Neural cell (in vitro differentiated cells): ENCODE measurements around the gene MARVELD3. TPM values are rescaled to one million over a fixed set of nuclear protein-coding genes. Genes with fewer than 3 reads are reported as not detected.
"Not testable (repeated sequence)": the region's sequence is repeated elsewhere in the genome, so short reads cannot be mapped to it uniquely, and the experiment has no call there.

Experiments used
- H2AFZ ChIP-seq: fragments of 200-600, 300-800 bp; sonication (generic), shearing (Covaris generic); 2 replicates; pipeline ENCODE4 v1.6.0; 2014; ENCODE audit warnings: low read depth, mild to moderate bottlenecking, antibody characterized with exemption, low read length, moderate library complexity
- H3F3A ChIP-seq: fragments of 200-600 bp; shearing (Covaris generic); 2 replicates; pipeline ENCODE4 v1.6.1; 2016; ENCODE audit warnings: mild to moderate bottlenecking, moderate library complexity, mixed read lengths, antibody characterized with exemption, low read length; ENCODE audit not compliant: insufficient read depth, poor library complexity, severe bottlenecking
- H3K27ac ChIP-seq: fragments of 200-600, 300-800 bp; sonication (generic), shearing (Covaris generic); 2 replicates; pipeline ENCODE4 v1.5.1; 2014; ENCODE audit warnings: mild to moderate bottlenecking, low read length, moderate library complexity
- H3K27me3 ChIP-seq: fragments of 300-800, 200-600 bp; sonication (generic), shearing (Covaris generic); 2 replicates; pipeline ENCODE4 v1.6.0; 2014; ENCODE audit warnings: mild to moderate bottlenecking, low read depth, low read length, moderate library complexity; ENCODE audit not compliant: insufficient read depth
- H3K36me3 ChIP-seq: fragments of 300-800, 200-600 bp; sonication (generic), shearing (Covaris generic); 2 replicates; pipeline ENCODE4 v1.5.1; 2014; ENCODE audit warnings: mild to moderate bottlenecking, antibody characterized with exemption, low read length, moderate library complexity; ENCODE audit not compliant: insufficient read depth
- H3K4me2 ChIP-seq: fragments of 300-800, 200-600 bp; sonication (generic), shearing (Covaris generic); 2 replicates; pipeline ENCODE4 v1.6.0; 2014; ENCODE audit warnings: mild to moderate bottlenecking, low read length
- H3K4me3 ChIP-seq: fragments of 300-800, 200-600 bp; sonication (generic), shearing (Covaris generic); 2 replicates; pipeline ENCODE4 v1.5.1; 2014; ENCODE audit warnings: mild to moderate bottlenecking, low read length, moderate library complexity
- H3K79me2 ChIP-seq: fragments of 200-600 bp; shearing (Covaris generic); replicated peaks from 2 replicates; pipeline ENCODE4 v1.6.0; 2014; ENCODE audit warnings: mild to moderate bottlenecking, low read length, moderate library complexity; ENCODE audit not compliant: insufficient read depth
- H3K9ac ChIP-seq: fragments of 300-800, 200-600 bp; sonication (generic), shearing (Covaris generic); 2 replicates; pipeline ENCODE4 v1.6.1; 2016; ENCODE audit warnings: mild to moderate bottlenecking, low read length, mixed read lengths
- H3K9me2 ChIP-seq: fragments of 200-600 bp; shearing (Covaris generic); 2 replicates; pipeline ENCODE4 v1.6.1; 2016; ENCODE audit warnings: mild to moderate bottlenecking, low read length, mixed read lengths; ENCODE audit not compliant: insufficient read depth
- H3K9me3 ChIP-seq: fragments of 200-600, 300-800 bp; sonication (generic), shearing (Covaris generic); 2 replicates; pipeline ENCODE4 v1.6.1; 2016; ENCODE audit warnings: mild to moderate bottlenecking, mixed run types, low read length, moderate library complexity, mixed read lengths
- H4K20me1 ChIP-seq: fragments of 200-600 bp; shearing (Covaris generic); 2 replicates; pipeline ENCODE4 v1.6.1; 2016; ENCODE audit warnings: mild to moderate bottlenecking, mixed run types; ENCODE audit not compliant: insufficient read depth
- EP300 ChIP-seq: fragments of 450-650 bp; conservative IDR thresholded peaks from 2 replicates; pipeline ENCODE4 v1.6.1; 2014; ENCODE audit warnings: antibody characterized with exemption, mild to moderate bottlenecking, moderate library complexity; ENCODE audit not compliant: poor library complexity, severe bottlenecking
- EZH2 ChIP-seq: fragments of 200-600, 300-800 bp; shearing (Covaris generic), sonication (generic); IDR thresholded peaks from 2 replicates; pipeline ENCODE4 v1.6.1; 2014; ENCODE audit warnings: antibody characterized with exemption, low read length, borderline replicate concordance, mild to moderate bottlenecking; ENCODE audit not compliant: insufficient read depth, poor library complexity, severe bottlenecking
- MXI1 ChIP-seq: fragments of 450-650 bp; conservative IDR thresholded peaks from 2 replicates; pipeline ENCODE4 v1.6.1; 2014; ENCODE audit warnings: antibody characterized with exemption, mild to moderate bottlenecking; ENCODE audit not compliant: poor library complexity, severe bottlenecking
- POLR2AphosphoS5 ChIP-seq: IDR thresholded peaks from 2 replicates; pipeline ENCODE4 v1.6.1; 2012
- RAD21 ChIP-seq: fragments of 450-650 bp; conservative IDR thresholded peaks from 2 replicates; pipeline ENCODE4 v1.6.1; 2014; ENCODE audit warnings: antibody characterized with exemption, mild to moderate bottlenecking, moderate library complexity
- REST ChIP-seq: IDR thresholded peaks from 2 replicates; pipeline ENCODE4 v1.6.1; 2012; ENCODE audit warnings: borderline replicate concordance
- SMC3 ChIP-seq: fragments of 450-650 bp; conservative IDR thresholded peaks from 2 replicates; pipeline ENCODE4 v1.6.1; 2014; ENCODE audit warnings: antibody characterized with exemption, mild to moderate bottlenecking, moderate library complexity; ENCODE audit not compliant: poor library complexity
- TAF1 ChIP-seq: IDR thresholded peaks from 2 replicates; pipeline ENCODE4 v1.6.1; 2012; ENCODE audit warnings: low read depth
- polyA plus RNA-seq: library from polyadenylated mRNA; depleted of rRNA; stranded (reverse); fragments of >200 nt; gene quantifications from 2 replicates; pipeline ENCODE4 v1.2.3, GENCODE V29; 2014
- TF ChIP-seq, protein P1 (sequence below): fragments of 450-650 bp; IDR thresholded peaks from 2 replicates; pipeline ENCODE4 v1.5.1; 2014; ENCODE audit warnings: antibody characterized with exemption, mild to moderate bottlenecking, moderate library complexity; ENCODE audit not compliant: poor library complexity, severe bottlenecking

MARVELD3 gene
- polyA plus RNA-seq, 1 donor from 2014 or later, result not detected

DNA sequence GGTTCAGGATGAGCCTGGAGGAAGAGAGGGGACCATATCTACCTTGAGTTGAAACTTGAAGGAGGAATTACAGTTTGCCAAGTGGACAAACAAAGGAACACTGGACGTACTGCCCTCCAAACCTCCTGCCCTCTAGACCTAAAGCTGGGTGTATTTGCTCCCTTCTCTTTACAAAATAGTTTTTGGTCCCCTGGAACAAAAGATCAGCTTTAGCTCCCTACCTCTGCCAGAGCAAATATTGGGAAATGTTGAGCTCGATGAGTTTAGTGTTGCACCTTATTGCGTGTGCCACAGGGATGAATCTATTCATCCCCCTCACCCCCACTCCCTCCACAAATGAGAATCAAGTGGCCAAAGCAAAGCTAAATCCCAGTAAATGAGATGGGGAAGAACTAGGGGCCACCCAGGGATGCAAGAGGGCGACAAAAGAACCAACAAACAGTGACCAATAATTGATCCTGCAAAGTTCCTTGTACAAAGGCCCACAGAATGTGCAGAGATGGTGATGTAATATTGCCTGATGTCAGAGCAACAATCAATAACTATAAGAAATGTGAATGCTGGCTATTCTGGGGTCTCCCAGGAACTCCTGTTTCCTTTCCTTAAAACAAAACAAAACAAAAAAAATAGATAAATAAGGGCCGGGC, 31.9 kb upstream of the MARVELD3 start:
- Histone ChIP-seq H3K79me2 (no peaks in the 10 kb centered on the region), H3K4me3 (no peak overlapping the region), H3K27ac (no peak overlapping the region), H3K4me2 (no peak overlapping the region), H3F3A (no peaks in the 10 kb centered on the region), H3K9ac (no peak overlapping the region), H3K9me2 (no peaks in the 10 kb centered on the region), H4K20me1 (no peaks in the 10 kb centered on the region), H3K27me3 (no peaks in the 10 kb centered on the region), H3K36me3 (no peaks in the 10 kb centered on the region), H3K9me3 (no peaks in the 10 kb centered on the region), H2AFZ (no peak overlapping the region)
- TF ChIP-seq REST (no peak), MXI1 (no peak), EZH2 (no peak), SMC3 (no peak), RAD21 (no peak), EP300 (no peak), TAF1 (no peak), POLR2AphosphoS5 (no peak)
- TF ChIP-seq, protein P1, sequence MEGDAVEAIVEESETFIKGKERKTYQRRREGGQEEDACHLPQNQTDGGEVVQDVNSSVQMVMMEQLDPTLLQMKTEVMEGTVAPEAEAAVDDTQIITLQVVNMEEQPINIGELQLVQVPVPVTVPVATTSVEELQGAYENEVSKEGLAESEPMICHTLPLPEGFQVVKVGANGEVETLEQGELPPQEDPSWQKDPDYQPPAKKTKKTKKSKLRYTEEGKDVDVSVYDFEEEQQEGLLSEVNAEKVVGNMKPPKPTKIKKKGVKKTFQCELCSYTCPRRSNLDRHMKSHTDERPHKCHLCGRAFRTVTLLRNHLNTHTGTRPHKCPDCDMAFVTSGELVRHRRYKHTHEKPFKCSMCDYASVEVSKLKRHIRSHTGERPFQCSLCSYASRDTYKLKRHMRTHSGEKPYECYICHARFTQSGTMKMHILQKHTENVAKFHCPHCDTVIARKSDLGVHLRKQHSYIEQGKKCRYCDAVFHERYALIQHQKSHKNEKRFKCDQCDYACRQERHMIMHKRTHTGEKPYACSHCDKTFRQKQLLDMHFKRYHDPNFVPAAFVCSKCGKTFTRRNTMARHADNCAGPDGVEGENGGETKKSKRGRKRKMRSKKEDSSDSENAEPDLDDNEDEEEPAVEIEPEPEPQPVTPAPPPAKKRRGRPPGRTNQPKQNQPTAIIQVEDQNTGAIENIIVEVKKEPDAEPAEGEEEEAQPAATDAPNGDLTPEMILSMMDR, result no peak

DNA sequence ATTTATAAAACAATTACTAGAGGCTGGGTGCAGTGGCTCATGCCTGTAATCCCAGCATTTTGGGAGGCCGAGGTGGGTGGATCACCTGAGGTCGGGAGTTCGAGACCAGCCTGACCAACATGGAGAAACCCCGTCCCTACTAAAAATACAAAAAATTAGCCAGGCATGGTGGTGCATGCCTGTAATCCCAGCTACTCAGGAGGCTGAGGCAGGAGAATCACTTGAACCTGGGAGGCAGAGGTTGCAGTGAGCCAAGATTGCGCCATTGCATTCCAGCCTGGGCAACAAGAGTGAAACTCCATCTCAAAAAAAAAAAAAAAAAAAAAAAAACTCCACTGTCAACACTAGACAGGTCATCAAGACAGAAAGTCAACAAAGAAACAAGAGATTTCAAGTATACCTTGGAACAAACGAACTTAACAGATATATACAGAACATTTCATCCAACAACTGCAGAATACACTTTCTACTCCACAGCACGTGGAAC, 30.6 kb upstream of the MARVELD3 start:
- not testable (repeated sequence) for H3K9me2 ChIP-seq, H3K4me2 ChIP-seq, H4K20me1 ChIP-seq, H3F3A ChIP-seq, H2AFZ ChIP-seq, H3K79me2 ChIP-seq, H3K27me3 ChIP-seq, H3K27ac ChIP-seq, H3K9ac ChIP-seq, H3K36me3 ChIP-seq, H3K4me3 ChIP-seq, H3K9me3 ChIP-seq

DNA sequence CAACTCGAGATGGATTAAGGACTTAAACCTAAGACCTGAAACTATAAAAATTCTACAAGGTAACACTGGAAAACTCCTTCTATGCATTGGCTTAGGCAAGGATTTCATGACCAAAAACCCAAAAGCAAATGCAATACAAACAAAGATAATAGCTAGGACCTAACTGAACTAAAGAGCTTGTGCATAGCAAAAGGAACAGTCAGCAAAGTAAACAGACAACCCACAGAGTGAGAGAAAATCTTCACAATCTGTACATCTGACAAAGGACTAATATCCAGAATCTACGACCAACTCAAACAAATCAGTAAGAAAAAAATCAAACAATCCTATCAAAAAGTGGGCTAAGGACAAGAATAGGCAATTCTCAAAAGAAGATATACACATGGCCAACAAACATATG, 27.6 kb upstream of the MARVELD3 start:
- not testable (repeated sequence) for H4K20me1 ChIP-seq, H3K36me3 ChIP-seq, H3K27me3 ChIP-seq, H2AFZ ChIP-seq, H3K4me3 ChIP-seq, H3K9me3 ChIP-seq, H3K4me2 ChIP-seq, H3K9me2 ChIP-seq, H3F3A ChIP-seq, H3K9ac ChIP-seq, H3K79me2 ChIP-seq, H3K27ac ChIP-seq
